Keratinocyte (primary cell): ENCODE results near the gene SNAPC4. TPM values are rescaled to one million over a fixed set of nuclear protein-coding genes. Genes with fewer than 3 reads are reported as not detected.

Source experiments
- DNase-seq: peaks from one replicate; pipeline ENCODE4 v3.0.0-alpha.2; 2011; ENCODE audit warnings: low read depth, missing footprints, low spot score
- FAIRE-seq: peaks from 2 replicates; lab custom pipeline; 2011; peaks lifted over from hg19 to GRCh38; lab: Jason Lieb, UNC
- H2AFZ ChIP-seq: 2 replicates; pipeline ENCODE4 v1.6.0; 2012; ENCODE audit warnings: low read length, control low read depth, inconsistent platforms; ENCODE audit not compliant: control insufficient read depth
- H3K27ac ChIP-seq: 2 replicates; pipeline ENCODE4 v1.5.1; 2011; ENCODE audit warnings: low read length; ENCODE audit not compliant: control insufficient read depth, insufficient read depth
- H3K27me3 ChIP-seq: 3 replicates; pipeline ENCODE4 v1.6.0; 2011; ENCODE audit warnings: low read length; ENCODE audit not compliant: control insufficient read depth, insufficient read depth; ENCODE audit errors: extremely low read depth
- H3K36me3 ChIP-seq, 2 experiments: 2 replicates in 1 of 2; 3 replicates in 1 of 2; pipeline ENCODE4 v1.5.1; 2011; ENCODE audit warnings: low read length in 2 of 2, mild to moderate bottlenecking in 1 of 2; ENCODE audit not compliant: control insufficient read depth in 2 of 2, insufficient read depth in 2 of 2; ENCODE audit errors: extremely low read depth in 1 of 2
- H3K4me1 ChIP-seq: 3 replicates; pipeline ENCODE4 v1.5.1; 2011; ENCODE audit warnings: low read length; ENCODE audit not compliant: control insufficient read depth, insufficient read depth; ENCODE audit errors: extremely low read depth
- H3K4me2 ChIP-seq: 3 replicates; pipeline ENCODE4 v1.6.0; 2011; ENCODE audit warnings: low read depth, low read length; ENCODE audit not compliant: control insufficient read depth, insufficient read depth; ENCODE audit errors: extremely low read depth
- H3K4me3 ChIP-seq, 3 experiments: fragments of 200-600 bp in 1 of 3; sonication (generic) in 1 of 3; 2 replicates in 2 of 3; 3 replicates in 1 of 3; pipeline ENCODE4 v1.5.1; 2011 to 2016; ENCODE audit warnings: low read length in 3 of 3, mild to moderate bottlenecking in 3 of 3, control low read depth in 2 of 3, inconsistent platforms in 1 of 3, low read depth in 1 of 3, mixed read lengths in 1 of 3, mixed run types in 1 of 3, moderate library complexity in 1 of 3; ENCODE audit not compliant: control insufficient read depth in 2 of 3, insufficient read depth in 2 of 3; ENCODE audit errors: extremely low read depth in 1 of 3
- H3K79me2 ChIP-seq: 2 replicates; pipeline ENCODE4 v1.6.0; 2012; ENCODE audit warnings: low read length; ENCODE audit not compliant: control insufficient read depth, insufficient read depth
- H3K9ac ChIP-seq: 3 replicates; pipeline ENCODE4 v1.6.0; 2011; ENCODE audit warnings: low read length; ENCODE audit not compliant: control insufficient read depth, insufficient read depth; ENCODE audit errors: extremely low read depth
- H3K9me1 ChIP-seq: 3 replicates; pipeline ENCODE4 v1.6.0; 2011; ENCODE audit warnings: low read length; ENCODE audit not compliant: control insufficient read depth, insufficient read depth; ENCODE audit errors: extremely low read depth
- H3K9me3 ChIP-seq: 2 replicates; pipeline ENCODE4 v1.5.1; 2012; ENCODE audit warnings: low read depth, low read length; ENCODE audit not compliant: control insufficient read depth
- H4K20me1 ChIP-seq: 3 replicates; pipeline ENCODE4 v1.6.0; 2011; ENCODE audit warnings: low read length; ENCODE audit not compliant: control insufficient read depth, insufficient read depth; ENCODE audit errors: extremely low read depth
- CTCF ChIP-seq, 3 experiments: IDR thresholded peaks in 1 of 3; conservative IDR thresholded peaks in 1 of 3; optimal IDR thresholded peaks in 1 of 3; 2 replicates in 2 of 3; 3 replicates in 1 of 3; pipeline versions ENCODE3 to v1.5.1; 2011; ENCODE audit warnings: low read length in 3 of 3, mild to moderate bottlenecking in 3 of 3, moderate library complexity in 2 of 3, control low read depth in 1 of 3, inconsistent platforms in 1 of 3; ENCODE audit not compliant: insufficient read depth in 2 of 3; ENCODE audit errors: extremely low read depth in 1 of 3
- EZH2 ChIP-seq: IDR thresholded peaks from one replicate; pipeline ENCODE4 v1.6.1; 2012; ENCODE audit warnings: inconsistent platforms, mild to moderate bottlenecking, low read length, moderate library complexity
- dilution Hi-C: fragments of 300-500 bp; cut with MboI; formaldehyde crosslinking; loops from one replicate; pipeline ENCODE4 v1.7.0; 2020; ENCODE audit warnings: low sequenced_read_pairs; ENCODE audit not compliant: extremely low pct_ligation_motif_present
- polyA plus RNA-seq, 5 experiments: library from polyadenylated mRNA; depleted of rRNA in 3 of 5; stranded (reverse) in 3 of 5; stranded (forward) in 1 of 5; unstranded in 1 of 5; fragments of >200 nt; gene quantifications; 1 replicate in 1 of 5; 2 replicates in 3 of 5; 3 replicates in 1 of 5; pipeline versions ENCODE4 v1.2.1 to v1.2.3, GENCODE V29; 2011 to 2012; ENCODE audit warnings: missing spikeins in 2 of 5, low read depth in 1 of 5, low replicate concordance in 1 of 5

Gene SNAPC4
- polyA plus RNA-seq, 1 donor (not counting 4 experiments of a cell fraction or from before 2014, with no cell fraction given), result 3.6 TPM

- Histone ChIP-seq H3K27ac (no peak overlapping the region), H3K4me1 (no peaks in the 10 kb centered on the region), H3K9ac (no peak overlapping the region), H4K20me1 (no peaks in the 10 kb centered on the region), H3K79me2 (peaks cover 2% of the 10 kb centered on the region), H3K9me1 (no peaks in the 10 kb centered on the region), H3K4me3 (no peak overlapping the region), H3K4me2 (no peak overlapping the region), H3K36me3 (peaks cover 64 to 66% of the 10 kb centered on the region in 2 experiments), H2AFZ (no peak overlapping the region), H3K27me3 (no peaks in the 10 kb centered on the region), H3K9me3 (no peaks in the 10 kb centered on the region)
- FAIRE-seq, result no peak
- dilution Hi-C loops, result no loop called here
- no peak for DNase-seq
- TF ChIP-seq CTCF (optimal IDR thresholded peaks at IDR 0.05 in 1 of 3, IDR thresholded peaks at IDR 0.05 in 1 of 3, conservative IDR thresholded peaks at IDR 0.05 in 1 of 3; ENCODE audit: extremely low read depth in 1 of 3, insufficient read depth in 2 of 3, low read length in 3 of 3) (no peak), EZH2 (no peak)
Observed at GRCh38 chr9:136445799-136446198, 45.8 kb upstream of the SNAPC4 start.

- H3K4me3 ChIP-seq, result no peak overlapping the region
- peaks cover 5% of the 10 kb centered on the region for H3K79me2 ChIP-seq
- FAIRE-seq (no peak), DNase-seq (no peak)
- H3K27ac ChIP-seq, result no peak overlapping the region
- peaks cover 5% of the 10 kb centered on the region for H4K20me1 ChIP-seq
- peaks cover 58 to 61% of the 10 kb centered on the region in 2 experiments for H3K36me3 ChIP-seq
- no peak overlapping the region for H3K9ac ChIP-seq
- H3K9me1 ChIP-seq, result no peaks in the 10 kb centered on the region
- peaks cover 3% of the 10 kb centered on the region for H3K4me1 ChIP-seq
- no peak overlapping the region for H2AFZ ChIP-seq
- no peak for TF ChIP-seq CTCF (optimal IDR thresholded peaks at IDR 0.05 in 1 of 3, IDR thresholded peaks at IDR 0.05 in 1 of 3, conservative IDR thresholded peaks at IDR 0.05 in 1 of 3; ENCODE audit: extremely low read depth in 1 of 3, insufficient read depth in 2 of 3, low read length in 3 of 3)
- TF ChIP-seq EZH2, result no peak
- no peak overlapping the region for H3K4me2 ChIP-seq
- dilution Hi-C loops, result no loop called here
- no peaks in the 10 kb centered on the region for H3K9me3 ChIP-seq
- no peaks in the 10 kb centered on the region for H3K27me3 ChIP-seq
Observed at GRCh38 chr9:136444102-136444501, 44.1 kb upstream of the SNAPC4 start.
